Mononuclear cell (primary cell): ENCODE results near the gene COIL. TPM values are rescaled to one million over a fixed set of nuclear protein-coding genes. Genes with fewer than 3 reads are reported as not detected.

Source experiments
- H3K27me3 ChIP-seq: 2 replicates; pipeline ENCODE4 v1.6.0; 2011; ENCODE audit warnings: low read length, control low read depth; ENCODE audit not compliant: insufficient read depth
- H3K4me1 ChIP-seq: 2 replicates; pipeline ENCODE4 v1.5.1; 2011; ENCODE audit warnings: mild to moderate bottlenecking, low read length, control low read depth; ENCODE audit not compliant: insufficient read depth
- H3K4me3 ChIP-seq: 2 replicates; pipeline ENCODE4 v1.5.1; 2011; ENCODE audit warnings: mild to moderate bottlenecking, low read length, moderate library complexity
- H3K9me3 ChIP-seq: 2 replicates; pipeline ENCODE4 v1.5.1; 2011; ENCODE audit warnings: low read depth, mild to moderate bottlenecking, control low read depth, low read length
- total RNA-seq: library from RNA; depleted of rRNA; stranded (reverse); fragments of >200 nt; gene quantifications from one replicate; pipeline ENCODE4 v1.2.3, GENCODE V29; 2012

The COIL gene
- total RNA-seq, 1 donor, result 26.6 TPM

- Histone ChIP-seq H3K4me3 (peak overlapping the region; percentile 87), H3K27me3 (no peaks in the 10 kb centered on the region), H3K9me3 (no peaks in the 10 kb centered on the region), H3K4me1 (peaks cover 82% of the 10 kb centered on the region)
Measured at GRCh38 chr17:56912105-56912999, 48.5 kb downstream of the COIL start.

GRCh38 chr17:56910509-56911235, 50.2 kb downstream of the COIL start:
- Histone ChIP-seq H3K27me3 (no peaks in the 10 kb centered on the region), H3K9me3 (no peaks in the 10 kb centered on the region), H3K4me1 (peaks cover 82% of the 10 kb centered on the region), H3K4me3 (peak overlapping the region; percentile 11)

GRCh38 chr17:56909742-56910508, 50.9 kb downstream of the COIL start:
- Histone ChIP-seq H3K4me1 (peaks cover 75% of the 10 kb centered on the region), H3K9me3 (no peaks in the 10 kb centered on the region), H3K27me3 (no peaks in the 10 kb centered on the region), H3K4me3 (peak overlapping the region; percentile 11)

GRCh38 chr17:56908001-56908542, 52.8 kb downstream of the COIL start:
- Histone ChIP-seq H3K4me3 (no peak overlapping the region), H3K4me1 (peaks cover 76% of the 10 kb centered on the region), H3K27me3 (no peaks in the 10 kb centered on the region), H3K9me3 (no peaks in the 10 kb centered on the region)

GRCh38 chr17:56903560-56903959, 57.3 kb downstream of the COIL start:
- Histone ChIP-seq H3K4me1 (peaks cover 33% of the 10 kb centered on the region), H3K4me3 (no peak overlapping the region), H3K9me3 (no peaks in the 10 kb centered on the region), H3K27me3 (no peaks in the 10 kb centered on the region)

- H3K9me3 ChIP-seq, result no peaks in the 10 kb centered on the region
- H3K27me3 ChIP-seq, result no peaks in the 10 kb centered on the region
- no peak overlapping the region for H3K4me3 ChIP-seq
- H3K4me1 ChIP-seq, result peaks cover 30% of the 10 kb centered on the region
Measured at GRCh38 chr17:56902348-56902747, 58.5 kb downstream of the COIL start.

GRCh38 chr17:56899403-56899802, 61.4 kb downstream of the COIL start:
- Histone ChIP-seq H3K27me3 (no peaks in the 10 kb centered on the region), H3K4me1 (peaks cover 16% of the 10 kb centered on the region), H3K4me3 (no peak overlapping the region), H3K9me3 (no peaks in the 10 kb centered on the region)

- Histone ChIP-seq H3K27me3 (no peaks in the 10 kb centered on the region), H3K9me3 (no peaks in the 10 kb centered on the region), H3K4me1 (peaks cover 16% of the 10 kb centered on the region), H3K4me3 (no peak overlapping the region)
Measured at GRCh38 chr17:56898874-56899273, 62.0 kb downstream of the COIL start.

GRCh38 chr17:56897646-56898424, 63.0 kb downstream of the COIL start:
- Histone ChIP-seq H3K4me3 (no peak overlapping the region), H3K27me3 (no peaks in the 10 kb centered on the region), H3K9me3 (no peaks in the 10 kb centered on the region), H3K4me1 (peaks cover 10% of the 10 kb centered on the region)

- Histone ChIP-seq H3K9me3 (no peaks in the 10 kb centered on the region), H3K4me1 (peaks cover 10% of the 10 kb centered on the region), H3K27me3 (no peaks in the 10 kb centered on the region), H3K4me3 (no peak overlapping the region)
Measured at GRCh38 chr17:56896968-56897359, 63.9 kb downstream of the COIL start.

- peaks cover 10% of the 10 kb centered on the region for H3K4me1 ChIP-seq
- H3K4me3 ChIP-seq, result no peak overlapping the region
- H3K9me3 ChIP-seq, result no peaks in the 10 kb centered on the region
- H3K27me3 ChIP-seq, result no peaks in the 10 kb centered on the region
Measured at GRCh38 chr17:56896217-56896967, 64.5 kb downstream of the COIL start.

GRCh38 chr17:56894859-56895455, 65.9 kb downstream of the COIL start:
- H3K27me3 ChIP-seq, result no peaks in the 10 kb centered on the region
- no peaks in the 10 kb centered on the region for H3K9me3 ChIP-seq
- peaks cover 10% of the 10 kb centered on the region for H3K4me1 ChIP-seq
- no peak overlapping the region for H3K4me3 ChIP-seq

- Histone ChIP-seq H3K9me3 (no peaks in the 10 kb centered on the region), H3K4me1 (peaks cover 10% of the 10 kb centered on the region), H3K4me3 (no peak overlapping the region), H3K27me3 (no peaks in the 10 kb centered on the region)
Measured at GRCh38 chr17:56893503-56893902, 67.3 kb downstream of the COIL start.
